Neural cell (in vitro differentiated cells): ENCODE measurements around the gene FA2H. TPM values are rescaled to one million over a fixed set of nuclear protein-coding genes. Genes with fewer than 3 reads are reported as not detected.
"Not testable (repeated sequence)": the region's sequence is repeated elsewhere in the genome, so short reads cannot be mapped to it uniquely, and the experiment has no call there.

Experiments used
- H2AFZ ChIP-seq: fragments of 200-600, 300-800 bp; sonication (generic), shearing (Covaris generic); 2 replicates; pipeline ENCODE4 v1.6.0; 2014; ENCODE audit warnings: low read depth, mild to moderate bottlenecking, antibody characterized with exemption, low read length, moderate library complexity
- H3F3A ChIP-seq: fragments of 200-600 bp; shearing (Covaris generic); 2 replicates; pipeline ENCODE4 v1.6.1; 2016; ENCODE audit warnings: mild to moderate bottlenecking, moderate library complexity, mixed read lengths, antibody characterized with exemption, low read length; ENCODE audit not compliant: insufficient read depth, poor library complexity, severe bottlenecking
- H3K27ac ChIP-seq: fragments of 200-600, 300-800 bp; sonication (generic), shearing (Covaris generic); 2 replicates; pipeline ENCODE4 v1.5.1; 2014; ENCODE audit warnings: mild to moderate bottlenecking, low read length, moderate library complexity
- H3K27me3 ChIP-seq: fragments of 300-800, 200-600 bp; sonication (generic), shearing (Covaris generic); 2 replicates; pipeline ENCODE4 v1.6.0; 2014; ENCODE audit warnings: mild to moderate bottlenecking, low read depth, low read length, moderate library complexity; ENCODE audit not compliant: insufficient read depth
- H3K36me3 ChIP-seq: fragments of 300-800, 200-600 bp; sonication (generic), shearing (Covaris generic); 2 replicates; pipeline ENCODE4 v1.5.1; 2014; ENCODE audit warnings: mild to moderate bottlenecking, antibody characterized with exemption, low read length, moderate library complexity; ENCODE audit not compliant: insufficient read depth
- H3K4me2 ChIP-seq: fragments of 300-800, 200-600 bp; sonication (generic), shearing (Covaris generic); 2 replicates; pipeline ENCODE4 v1.6.0; 2014; ENCODE audit warnings: mild to moderate bottlenecking, low read length
- H3K4me3 ChIP-seq: fragments of 300-800, 200-600 bp; sonication (generic), shearing (Covaris generic); 2 replicates; pipeline ENCODE4 v1.5.1; 2014; ENCODE audit warnings: mild to moderate bottlenecking, low read length, moderate library complexity
- H3K79me2 ChIP-seq: fragments of 200-600 bp; shearing (Covaris generic); replicated peaks from 2 replicates; pipeline ENCODE4 v1.6.0; 2014; ENCODE audit warnings: mild to moderate bottlenecking, low read length, moderate library complexity; ENCODE audit not compliant: insufficient read depth
- H3K9ac ChIP-seq: fragments of 300-800, 200-600 bp; sonication (generic), shearing (Covaris generic); 2 replicates; pipeline ENCODE4 v1.6.1; 2016; ENCODE audit warnings: mild to moderate bottlenecking, low read length, mixed read lengths
- H3K9me2 ChIP-seq: fragments of 200-600 bp; shearing (Covaris generic); 2 replicates; pipeline ENCODE4 v1.6.1; 2016; ENCODE audit warnings: mild to moderate bottlenecking, low read length, mixed read lengths; ENCODE audit not compliant: insufficient read depth
- H3K9me3 ChIP-seq: fragments of 200-600, 300-800 bp; sonication (generic), shearing (Covaris generic); 2 replicates; pipeline ENCODE4 v1.6.1; 2016; ENCODE audit warnings: mild to moderate bottlenecking, mixed run types, low read length, moderate library complexity, mixed read lengths
- H4K20me1 ChIP-seq: fragments of 200-600 bp; shearing (Covaris generic); 2 replicates; pipeline ENCODE4 v1.6.1; 2016; ENCODE audit warnings: mild to moderate bottlenecking, mixed run types; ENCODE audit not compliant: insufficient read depth
- CTCF ChIP-seq: fragments of 450-650 bp; IDR thresholded peaks from 2 replicates; pipeline ENCODE4 v1.5.1; 2014; ENCODE audit warnings: antibody characterized with exemption, mild to moderate bottlenecking, moderate library complexity; ENCODE audit not compliant: poor library complexity, severe bottlenecking
- EP300 ChIP-seq: fragments of 450-650 bp; conservative IDR thresholded peaks from 2 replicates; pipeline ENCODE4 v1.6.1; 2014; ENCODE audit warnings: antibody characterized with exemption, mild to moderate bottlenecking, moderate library complexity; ENCODE audit not compliant: poor library complexity, severe bottlenecking
- EZH2 ChIP-seq: fragments of 200-600, 300-800 bp; shearing (Covaris generic), sonication (generic); IDR thresholded peaks from 2 replicates; pipeline ENCODE4 v1.6.1; 2014; ENCODE audit warnings: antibody characterized with exemption, low read length, borderline replicate concordance, mild to moderate bottlenecking; ENCODE audit not compliant: insufficient read depth, poor library complexity, severe bottlenecking
- MXI1 ChIP-seq: fragments of 450-650 bp; conservative IDR thresholded peaks from 2 replicates; pipeline ENCODE4 v1.6.1; 2014; ENCODE audit warnings: antibody characterized with exemption, mild to moderate bottlenecking; ENCODE audit not compliant: poor library complexity, severe bottlenecking
- POLR2AphosphoS5 ChIP-seq: IDR thresholded peaks from 2 replicates; pipeline ENCODE4 v1.6.1; 2012
- RAD21 ChIP-seq: fragments of 450-650 bp; conservative IDR thresholded peaks from 2 replicates; pipeline ENCODE4 v1.6.1; 2014; ENCODE audit warnings: antibody characterized with exemption, mild to moderate bottlenecking, moderate library complexity
- REST ChIP-seq: IDR thresholded peaks from 2 replicates; pipeline ENCODE4 v1.6.1; 2012; ENCODE audit warnings: borderline replicate concordance
- SMC3 ChIP-seq: fragments of 450-650 bp; conservative IDR thresholded peaks from 2 replicates; pipeline ENCODE4 v1.6.1; 2014; ENCODE audit warnings: antibody characterized with exemption, mild to moderate bottlenecking, moderate library complexity; ENCODE audit not compliant: poor library complexity
- TAF1 ChIP-seq: IDR thresholded peaks from 2 replicates; pipeline ENCODE4 v1.6.1; 2012; ENCODE audit warnings: low read depth
- polyA plus RNA-seq: library from polyadenylated mRNA; depleted of rRNA; stranded (reverse); fragments of >200 nt; gene quantifications from 2 replicates; pipeline ENCODE4 v1.2.3, GENCODE V29; 2014

Gene FA2H
- polyA plus RNA-seq, 1 donor from 2014 or later = not detected

GRCh38 chr16:74764184-74764583, 10.4 kb downstream of the FA2H start:
- not testable (repeated sequence) for H3K79me2 ChIP-seq, H3K27ac ChIP-seq, H3K9me3 ChIP-seq, H3K27me3 ChIP-seq, H3K9ac ChIP-seq, H3K36me3 ChIP-seq, H3K4me2 ChIP-seq, H2AFZ ChIP-seq, H3K4me3 ChIP-seq, H3K9me2 ChIP-seq, H4K20me1 ChIP-seq, H3F3A ChIP-seq

- Histone ChIP-seq H3K79me2 (no peaks in the 10 kb centered on the region), H3K9me2 (no peaks in the 10 kb centered on the region), H3K9ac (no peak overlapping the region), H3K4me2 (no peak overlapping the region), H3K9me3 (no peaks in the 10 kb centered on the region), H3K4me3 (no peak overlapping the region), H3K27me3 (no peaks in the 10 kb centered on the region), H3K27ac (no peak overlapping the region), H4K20me1 (no peaks in the 10 kb centered on the region), H3K36me3 (no peaks in the 10 kb centered on the region), H2AFZ (no peak overlapping the region), H3F3A (no peaks in the 10 kb centered on the region)
- TF ChIP-seq SMC3 (no peak), RAD21 (no peak), MXI1 (no peak), REST (no peak), POLR2AphosphoS5 (no peak), TAF1 (no peak), EP300 (no peak), CTCF (no peak), EZH2 (no peak)
These were observed 13.0 kb downstream of the FA2H start for GRCh38 chr16:74761665-74762064.

- H3K9me2 ChIP-seq = no peaks in the 10 kb centered on the region
- no peak overlapping the region for H3K9ac ChIP-seq
- H3K9me3 ChIP-seq = no peaks in the 10 kb centered on the region
- H4K20me1 ChIP-seq = no peaks in the 10 kb centered on the region
- TF ChIP-seq POLR2AphosphoS5 (no peak), EZH2 (no peak), SMC3 (no peak), MXI1 (no peak), RAD21 (no peak), TAF1 (no peak), CTCF (no peak), REST (no peak)
- H3K27me3 ChIP-seq = no peaks in the 10 kb centered on the region
- H3K27ac ChIP-seq = no peak overlapping the region
- no peak overlapping the region for H2AFZ ChIP-seq
- H3K36me3 ChIP-seq = no peaks in the 10 kb centered on the region
- no peaks in the 10 kb centered on the region for H3F3A ChIP-seq
- no peaks in the 10 kb centered on the region for H3K79me2 ChIP-seq
- no peak overlapping the region for H3K4me3 ChIP-seq
- H3K4me2 ChIP-seq = no peak overlapping the region
These were observed 14.4 kb downstream of the FA2H start for GRCh38 chr16:74760007-74760767.
